ENCODE data around the gene WNT7B.
A peak's percentile ranks its signal among the peaks of the same experiment; 100 is the strongest.

WNT7B gene

DNA sequence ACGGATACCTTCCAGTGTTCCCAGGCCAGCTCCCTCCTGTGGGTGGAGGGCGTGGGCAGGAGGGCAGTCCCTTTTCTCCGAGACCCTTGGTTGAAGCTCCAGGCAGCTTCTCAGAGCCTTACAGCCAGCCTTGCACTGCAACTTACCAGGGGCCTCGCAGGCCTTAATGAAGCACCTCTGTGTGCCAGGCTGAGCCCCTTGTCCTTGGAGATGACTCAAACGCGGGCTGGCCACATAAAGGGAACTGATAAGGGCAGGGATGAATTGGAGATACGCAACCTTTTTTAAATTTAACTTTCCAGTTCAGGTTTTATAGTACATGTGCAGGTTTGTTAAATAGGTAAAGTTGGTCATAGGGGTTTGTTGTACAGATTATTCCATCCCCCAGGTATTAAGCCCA is 72.7 kb downstream of the WNT7B start:
- H3K4me3 ChIP-seq (ENCODE audit: low read length), result no peak overlapping the region
- TF ChIP-seq, protein P1, sequence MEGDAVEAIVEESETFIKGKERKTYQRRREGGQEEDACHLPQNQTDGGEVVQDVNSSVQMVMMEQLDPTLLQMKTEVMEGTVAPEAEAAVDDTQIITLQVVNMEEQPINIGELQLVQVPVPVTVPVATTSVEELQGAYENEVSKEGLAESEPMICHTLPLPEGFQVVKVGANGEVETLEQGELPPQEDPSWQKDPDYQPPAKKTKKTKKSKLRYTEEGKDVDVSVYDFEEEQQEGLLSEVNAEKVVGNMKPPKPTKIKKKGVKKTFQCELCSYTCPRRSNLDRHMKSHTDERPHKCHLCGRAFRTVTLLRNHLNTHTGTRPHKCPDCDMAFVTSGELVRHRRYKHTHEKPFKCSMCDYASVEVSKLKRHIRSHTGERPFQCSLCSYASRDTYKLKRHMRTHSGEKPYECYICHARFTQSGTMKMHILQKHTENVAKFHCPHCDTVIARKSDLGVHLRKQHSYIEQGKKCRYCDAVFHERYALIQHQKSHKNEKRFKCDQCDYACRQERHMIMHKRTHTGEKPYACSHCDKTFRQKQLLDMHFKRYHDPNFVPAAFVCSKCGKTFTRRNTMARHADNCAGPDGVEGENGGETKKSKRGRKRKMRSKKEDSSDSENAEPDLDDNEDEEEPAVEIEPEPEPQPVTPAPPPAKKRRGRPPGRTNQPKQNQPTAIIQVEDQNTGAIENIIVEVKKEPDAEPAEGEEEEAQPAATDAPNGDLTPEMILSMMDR (IDR thresholded peaks at IDR 0.05; ENCODE audit: insufficient read depth, low read depth, low read length, missing control alignments), result no peak
- DNase-seq (ENCODE audit: low read depth), result no peak

DNA sequence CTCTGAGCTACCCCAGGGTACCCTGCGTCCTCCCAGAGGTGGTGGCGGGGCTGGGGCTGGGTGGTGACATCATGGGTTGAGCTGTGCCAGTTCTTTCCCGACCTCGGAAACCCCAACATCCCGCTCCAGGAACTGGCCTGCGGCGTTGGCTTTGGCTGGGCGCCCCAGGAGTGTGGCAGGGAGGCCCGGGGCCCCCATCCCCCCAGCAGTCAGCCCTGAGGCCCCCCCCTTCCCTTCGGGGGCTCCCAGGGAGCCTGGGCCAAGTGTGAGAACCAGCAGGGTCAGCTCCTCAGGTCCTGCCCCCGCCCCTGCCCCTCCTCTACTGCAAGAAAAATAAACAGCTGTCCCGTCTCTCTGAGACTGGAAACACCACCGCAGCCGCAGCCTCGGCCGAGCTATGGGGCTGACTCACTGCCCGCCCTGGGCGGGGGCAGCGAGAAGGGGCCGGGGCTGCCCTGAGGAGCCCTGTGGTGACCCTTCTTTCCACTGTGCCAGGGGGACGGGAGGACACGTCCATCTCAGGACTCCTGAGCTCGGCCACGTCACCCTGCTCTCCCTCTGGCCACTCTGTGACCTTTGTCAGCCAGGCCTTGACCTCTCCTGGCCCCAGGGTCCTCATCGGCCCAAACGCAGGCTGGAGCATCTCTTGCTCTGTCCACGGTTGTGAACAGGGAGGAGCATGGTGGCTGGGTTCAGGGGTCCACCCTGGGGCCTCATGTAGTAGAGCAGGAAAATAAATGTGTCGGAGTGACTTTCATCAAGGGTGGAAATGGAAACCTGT is 73.4 kb downstream of the WNT7B start:
- DNase-seq (ENCODE audit: low read depth), result peak; percentile 55
- no peak overlapping the region for H3K4me3 ChIP-seq (ENCODE audit: low read length)
- TF ChIP-seq, protein P1 (IDR thresholded peaks at IDR 0.05; ENCODE audit: insufficient read depth, low read depth, low read length, missing control alignments), result no peak

DNA sequence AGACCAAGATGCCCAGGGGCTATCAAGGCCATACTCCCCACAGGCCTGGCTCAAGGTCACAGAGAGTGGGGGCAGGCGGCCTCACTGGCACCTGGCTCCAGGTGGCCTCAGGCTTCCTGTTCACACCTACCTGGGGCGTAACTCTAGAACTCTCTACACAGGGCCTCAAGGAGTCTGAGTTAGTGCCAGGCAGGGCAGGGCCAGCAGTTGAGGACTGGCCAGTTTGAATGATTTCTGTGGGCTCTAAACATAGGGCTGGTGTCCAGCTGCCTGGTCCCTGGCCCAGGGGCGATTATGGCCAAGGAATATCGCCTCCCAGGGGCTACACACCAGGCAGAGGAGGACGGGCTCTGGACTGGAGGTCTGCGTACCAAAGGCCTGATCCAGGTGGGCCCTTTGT is 79.2 kb downstream of the WNT7B start:
- no peak for DNase-seq (ENCODE audit: low read depth)
- TF ChIP-seq, protein P1 (IDR thresholded peaks at IDR 0.05; ENCODE audit: insufficient read depth, low read depth, low read length, missing control alignments), result no peak
- H3K4me3 ChIP-seq (ENCODE audit: low read length), result no peak overlapping the region

DNA sequence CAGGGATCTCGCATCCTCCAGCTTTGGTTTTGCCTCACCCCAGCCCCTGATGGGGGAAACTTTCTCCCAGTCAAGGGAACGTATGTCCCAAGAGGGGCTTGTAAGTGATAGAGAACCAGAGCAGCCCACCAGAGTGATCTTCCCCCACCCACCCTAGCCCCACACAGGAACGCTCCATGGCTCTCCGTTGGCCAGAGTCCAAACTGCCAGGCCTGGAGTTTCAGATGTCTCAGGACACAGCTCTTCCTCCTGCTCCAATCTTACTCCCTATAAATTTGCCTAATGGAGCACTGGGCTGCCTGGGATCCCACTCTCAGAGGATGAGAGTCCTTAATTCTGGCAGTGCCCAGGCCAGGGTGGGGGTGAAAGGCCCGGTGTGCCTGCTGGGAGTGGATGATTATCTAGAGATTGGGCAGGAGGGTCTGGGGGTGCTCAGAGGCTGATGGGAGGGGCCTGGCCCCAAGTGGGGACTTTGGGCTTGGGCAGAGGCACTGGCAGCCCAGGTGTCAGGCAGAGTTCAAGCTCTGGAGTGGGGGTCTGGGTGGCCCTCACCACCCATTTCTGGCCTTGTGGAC is 79.9 kb downstream of the WNT7B start:
- DNase-seq (ENCODE audit: low read depth), result no peak
- TF ChIP-seq, protein P1 (IDR thresholded peaks at IDR 0.05; ENCODE audit: insufficient read depth, low read depth, low read length, missing control alignments), result no peak
- no peak overlapping the region for H3K4me3 ChIP-seq (ENCODE audit: low read length)

DNA sequence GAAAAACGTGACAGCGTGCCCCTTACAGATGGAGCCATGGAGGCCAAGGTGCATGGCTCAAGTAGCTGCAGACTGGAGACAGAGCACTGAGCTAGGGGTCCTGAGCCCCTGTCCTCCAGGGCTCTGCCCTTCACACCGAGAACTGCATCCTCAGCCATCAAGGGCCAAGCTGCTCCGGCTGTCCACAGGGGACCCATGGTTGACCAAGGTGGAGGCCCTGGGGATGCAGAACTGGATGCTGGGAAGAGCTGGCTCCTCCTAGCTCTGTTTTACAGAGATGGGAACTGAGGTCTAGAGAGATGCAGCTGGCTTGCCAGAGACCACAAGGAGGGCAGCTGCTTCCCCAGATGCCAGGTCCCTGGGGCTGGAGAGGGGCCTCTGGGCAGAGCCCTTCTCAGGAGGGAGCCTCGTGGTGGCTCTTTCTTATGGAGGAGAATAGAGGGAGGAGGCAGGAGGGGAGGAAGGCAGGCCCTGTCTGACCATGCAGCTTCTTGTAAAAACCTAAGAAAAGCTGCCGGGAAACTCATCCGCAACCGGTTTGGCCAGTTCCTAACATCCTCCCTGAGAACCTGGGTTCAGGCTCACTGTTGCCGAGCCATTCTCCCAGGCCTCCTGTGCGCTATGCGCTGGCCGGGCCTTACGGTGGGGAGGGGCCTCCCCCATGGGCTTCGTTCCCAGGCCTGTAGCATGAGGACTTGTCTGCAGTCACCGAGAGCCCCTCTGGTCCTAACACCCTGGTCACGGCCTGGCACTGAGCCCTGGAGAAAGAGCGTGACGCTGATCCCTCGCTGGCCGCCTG is 80.6 kb downstream of the WNT7B start:
- TF ChIP-seq, protein P1 (IDR thresholded peaks at IDR 0.05; ENCODE audit: insufficient read depth, low read depth, low read length, missing control alignments), result no peak
- DNase-seq (ENCODE audit: low read depth), result peak; percentile 94
- no peak overlapping the region for H3K4me3 ChIP-seq (ENCODE audit: low read length)

DNA sequence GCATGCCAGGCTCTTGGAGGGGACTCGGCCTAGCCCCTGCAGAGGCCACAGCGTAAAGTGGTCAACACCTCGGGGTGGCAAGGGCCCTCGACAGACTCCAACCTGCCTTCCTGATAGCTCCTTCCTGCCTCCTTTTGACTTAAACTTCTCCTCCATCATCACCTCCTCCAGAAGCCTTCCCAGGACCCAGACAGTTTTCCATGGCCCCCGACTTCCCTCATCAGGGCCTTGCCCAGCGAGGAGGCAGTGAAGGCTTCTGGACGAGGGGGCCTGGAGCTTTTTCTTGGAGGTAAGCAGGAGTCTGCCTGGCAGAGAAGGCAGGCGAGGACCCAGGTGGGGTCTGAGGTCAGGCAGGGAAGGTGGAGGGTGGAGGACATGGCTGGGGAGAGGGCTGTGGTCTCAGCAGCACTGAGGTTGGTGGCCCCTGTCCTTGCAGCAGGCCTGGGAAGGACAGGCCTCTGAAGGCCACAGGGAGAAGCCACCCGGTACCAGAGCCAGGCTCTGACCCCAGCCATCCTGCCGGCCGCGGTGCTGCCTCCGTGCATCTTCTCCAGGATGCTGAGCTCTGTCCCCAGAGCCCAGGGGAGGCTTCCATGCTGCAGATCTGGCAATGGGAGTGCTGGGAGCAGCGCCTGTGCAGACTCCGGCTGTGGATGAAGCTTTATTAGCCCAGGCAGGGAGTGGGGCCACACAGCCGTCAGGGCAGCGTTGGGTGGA is 81.4 kb downstream of the WNT7B start:
- DNase-seq (ENCODE audit: low read depth), result no peak
- no peak overlapping the region for H3K4me3 ChIP-seq (ENCODE audit: low read length)
- TF ChIP-seq, protein P1 (IDR thresholded peaks at IDR 0.05; ENCODE audit: insufficient read depth, low read depth, low read length, missing control alignments), result no peak

Measured in epithelial cell of esophagus (primary cell).